Caco-2 (cell line): ENCODE data around the gene VIT. TPM values are rescaled to one million over a fixed set of nuclear protein-coding genes. Genes with fewer than 3 reads are reported as not detected.
A peak's percentile ranks its signal among the peaks of the same experiment; 100 is the strongest.

Experiments
- BruUV-seq: library from RNA; stranded (reverse); fragments of 400-500 nt; replicated peaks from 2 replicates; lab custom pipeline; 2021; lab: Mats Ljungman, UMichigan
- CTCF ChIA-PET: fragments of 300-600 bp; sonication (Branson Sonifier 250); formaldehyde crosslinking; loops from one replicate; lab custom pipeline; 2022; ENCODE audit warnings: antibody characterized with exemption; lab: Charles Lee
- POLR2A ChIA-PET: fragments of 300-600 bp; sonication (Branson Sonifier 250); formaldehyde crosslinking; loops from one replicate; lab custom pipeline; 2022; ENCODE audit warnings: antibody characterized with exemption; lab: Charles Lee
- DNase-seq, 2 experiments: peaks; one replicate each; pipeline versions ENCODE4 v3.0.0 to v3.0.0-alpha.2; 2020 to 2022
- H3K27me3 ChIP-seq: replicated peaks from 2 replicates; pipeline ENCODE4 v1.6.0; 2011; ENCODE audit warnings: low read length; ENCODE audit not compliant: control insufficient read depth, insufficient read depth
- H3K36me3 ChIP-seq: 2 replicates; pipeline ENCODE4 v1.5.1; 2011; ENCODE audit warnings: low read length; ENCODE audit not compliant: control insufficient read depth, insufficient read depth
- H3K4me1 ChIP-seq: fragments of 250-450 bp; sonication (Bioruptor Pico); 2 replicates; pipeline ENCODE4 v1.5.1; 2020; ENCODE audit warnings: mild to moderate bottlenecking
- H3K4me3 ChIP-seq: 2 replicates; pipeline ENCODE4 v1.5.1; 2011; ENCODE audit warnings: low read depth, mild to moderate bottlenecking, control low read depth, low read length
- H3K9me3 ChIP-seq: fragments of 250-450 bp; sonication (Bioruptor Pico); 2 replicates; pipeline ENCODE4 v1.5.1; 2020; ENCODE audit warnings: mild to moderate bottlenecking, moderate library complexity
- H3K27ac Mint-ChIP-seq: one replicate; pipeline ENCODE4 v1.8.0; 2022; ENCODE audit warnings: mixed read lengths; ENCODE audit not compliant: unreplicated experiment
- H3K27me3 Mint-ChIP-seq: one replicate; pipeline ENCODE4 v1.8.0; 2022; ENCODE audit warnings: mixed read lengths; ENCODE audit not compliant: insufficient read depth, unreplicated experiment
- H3K36me3 Mint-ChIP-seq: one replicate; pipeline ENCODE4 v1.8.0; 2022; ENCODE audit warnings: mild to moderate bottlenecking, mixed read lengths; ENCODE audit not compliant: insufficient read depth, unreplicated experiment
- H3K4me1 Mint-ChIP-seq: one replicate; pipeline ENCODE4 v1.8.0; 2022; ENCODE audit warnings: low read depth, mixed read lengths; ENCODE audit not compliant: unreplicated experiment
- H3K4me3 Mint-ChIP-seq: one replicate; pipeline ENCODE4 v1.8.0; 2022; ENCODE audit warnings: mild to moderate bottlenecking, moderate library complexity, mixed read lengths; ENCODE audit not compliant: unreplicated experiment
- H3K9me3 Mint-ChIP-seq: one replicate; pipeline ENCODE4 v1.8.0; 2022; ENCODE audit warnings: mixed read lengths; ENCODE audit not compliant: unreplicated experiment
- CTCF ChIP-seq, 2 experiments: fragments of 200-600 bp in 1 of 2; IDR thresholded peaks; 1 replicate in 1 of 2; 2 replicates in 1 of 2; pipeline versions ENCODE4 v1.5.1 to v1.8.0; 2011 to 2022; ENCODE audit warnings: antibody characterized with exemption in 1 of 2, control low read depth in 1 of 2, inconsistent platforms in 1 of 2, low read depth in 1 of 2, low read length in 1 of 2, mild to moderate bottlenecking in 1 of 2, moderate library complexity in 1 of 2; ENCODE audit not compliant: insufficient read depth in 1 of 2, severe bottlenecking in 1 of 2, unreplicated experiment in 1 of 2
- intact Hi-C: fragments of 100-400 bp; cut with micrococcal nuclease; formaldehyde crosslinking; loops from one replicate; pipeline ENCODE4 v1.10.0; 2022; ENCODE audit not compliant: unreplicated experiment
- total RNA-seq: library from RNA; stranded (reverse); gene quantifications from 2 replicates; pipeline ENCODE4 v1.2.3, GENCODE V29; 2022

VIT gene
- total RNA-seq, 1 experiment from 2014 or later, result 1.2 TPM

- Mint-ChIP-seq H3K4me3 (no peak overlapping the region), H3K4me1 (no peaks in the 10 kb centered on the region), H3K27me3 (peaks cover 5% of the 10 kb centered on the region), H3K36me3 (no peaks in the 10 kb centered on the region), H3K27ac (no peak overlapping the region), H3K9me3 (no peaks in the 10 kb centered on the region)
- POLR2A ChIA-PET, result no interaction called here
- Histone ChIP-seq H3K4me3 (no peak overlapping the region), H3K27me3 (no peaks in the 10 kb centered on the region), H3K36me3 (no peaks in the 10 kb centered on the region), H3K9me3 (no peaks in the 10 kb centered on the region), H3K4me1 (no peaks in the 10 kb centered on the region)
- BruUV-seq, result no TSS peak
- CTCF ChIA-PET, result no interaction called here
- intact Hi-C loops, result loop anchor here (10.0 kb wide), 2 partner anchors 428 to 908 kb away; partner anchors contain the start of gene CRIM1
- TF ChIP-seq CTCF (IDR thresholded peaks at IDR 0.05; ENCODE audit: insufficient read depth in 1 of 2, low read depth in 1 of 2, low read length in 1 of 2, severe bottlenecking in 1 of 2, unreplicated experiment in 1 of 2), result no peak
- no peak for DNase-seq
These were observed 86.7 kb downstream of the VIT start for GRCh38 chr2:36783246-36783645.

GRCh38 chr2:36785179-36785795 is 88.8 kb downstream of the VIT start:
- intact Hi-C loops, result loop anchor here (1.0 to 10.0 kb wide), 5 partner anchors 90 to 910 kb away; partner anchors contain the start of gene CRIM1
- no peaks in the 10 kb centered on the region for H3K27me3 ChIP-seq
- no peaks in the 10 kb centered on the region for H3K4me1 Mint-ChIP-seq
- H3K4me3 Mint-ChIP-seq, result no peak overlapping the region
- ChIA-PET POLR2A (no interaction called here), CTCF (interaction anchor here (0.5 to 1.4 kb wide), 11 partner anchors 10 to 299 kb away, joined by 3 to 11 read pairs (median 6); partner anchors contain the start of genes GPATCH11, HEATR5B and VIT)
- no peak overlapping the region for H3K4me3 ChIP-seq
- H3K27ac Mint-ChIP-seq, result no peak overlapping the region
- H3K36me3 Mint-ChIP-seq, result no peaks in the 10 kb centered on the region
- DNase-seq, result peak; percentile 68 to 88
- no peaks in the 10 kb centered on the region for H3K4me1 ChIP-seq
- no peaks in the 10 kb centered on the region for H3K36me3 ChIP-seq
- TF ChIP-seq CTCF (IDR thresholded peaks at IDR 0.05; ENCODE audit: insufficient read depth in 1 of 2, low read depth in 1 of 2, low read length in 1 of 2, severe bottlenecking in 1 of 2, unreplicated experiment in 1 of 2), result peak; percentile 95 to 96
- peaks cover 10% of the 10 kb centered on the region for H3K27me3 Mint-ChIP-seq
- H3K9me3 Mint-ChIP-seq, result no peaks in the 10 kb centered on the region
- no TSS peak for BruUV-seq
- no peaks in the 10 kb centered on the region for H3K9me3 ChIP-seq

GRCh38 chr2:36789181-36789804 is 92.8 kb downstream of the VIT start:
- ChIA-PET CTCF (no interaction called here), POLR2A (no interaction called here)
- H3K4me1 Mint-ChIP-seq, result no peaks in the 10 kb centered on the region
- no peak overlapping the region for H3K4me3 Mint-ChIP-seq
- H3K36me3 Mint-ChIP-seq, result no peaks in the 10 kb centered on the region
- no TSS peak for BruUV-seq
- TF ChIP-seq CTCF (IDR thresholded peaks at IDR 0.05; ENCODE audit: insufficient read depth in 1 of 2, low read depth in 1 of 2, low read length in 1 of 2, severe bottlenecking in 1 of 2, unreplicated experiment in 1 of 2), result no peak
- Histone ChIP-seq H3K4me3 (no peak overlapping the region), H3K9me3 (no peaks in the 10 kb centered on the region), H3K27me3 (no peaks in the 10 kb centered on the region), H3K4me1 (no peaks in the 10 kb centered on the region), H3K36me3 (no peaks in the 10 kb centered on the region)
- H3K9me3 Mint-ChIP-seq, result no peaks in the 10 kb centered on the region
- intact Hi-C loops, result loop anchor here (5.0 to 10.0 kb wide), 3 partner anchors 227 to 914 kb away; partner anchors contain the start of gene CRIM1
- H3K27ac Mint-ChIP-seq, result no peak overlapping the region
- DNase-seq, result no peak
- peaks cover 6% of the 10 kb centered on the region for H3K27me3 Mint-ChIP-seq
